NCI-H510A (cell line): Measurements from ENCODE around the gene C1S.
"Not testable (repeated sequence)": the region's sequence is repeated elsewhere in the genome, so short reads cannot be mapped to it uniquely, and the experiment has no call there.

ENCODE experiments used
- DNase-seq: peaks from one replicate; lab custom pipeline; 2025; lab: John Stamatoyannopoulos, UW

C1S gene

GRCh38 chr12:7046383-7047105, 14.0 kb upstream of the C1S start:
- DNase-seq = no peak

GRCh38 chr12:7047306-7047705, 13.2 kb upstream of the C1S start:
- no peak for DNase-seq

GRCh38 chr12:7049445-7049951, 11.0 kb upstream of the C1S start:
- DNase-seq = not testable (repeated sequence)

GRCh38 chr12:7049973-7050372, 10.5 kb upstream of the C1S start:
- DNase-seq = not testable (repeated sequence)

- DNase-seq = no peak
These were observed 5.6 kb upstream of the C1S start for GRCh38 chr12:7054925-7055324.

GRCh38 chr12:7055736-7056135, 4.8 kb upstream of the C1S start:
- DNase-seq = not testable (repeated sequence)

- DNase-seq = no peak
These were observed 2.2 kb upstream of the C1S start for GRCh38 chr12:7058163-7058845.

GRCh38 chr12:7058850-7059395, 1.6 kb upstream of the C1S start:
- DNase-seq = no peak

- DNase-seq = no peak
These were observed 738 bp upstream of the C1S start for GRCh38 chr12:7059780-7060179.

GRCh38 chr12:7061138-7061537, 620 bp downstream of the C1S start:
- no peak for DNase-seq

- DNase-seq = no peak
These were observed 1.1 kb downstream of the C1S start for GRCh38 chr12:7061596-7061995.

- no peak for DNase-seq
These were observed 4.0 kb downstream of the C1S start for GRCh38 chr12:7064516-7064915.

- DNase-seq = no peak
These were observed 4.6 kb downstream of the C1S start for GRCh38 chr12:7065073-7065623.

- DNase-seq = no peak
These were observed 6.1 kb downstream of the C1S start for GRCh38 chr12:7066596-7066995.

GRCh38 chr12:7067096-7067495, 6.6 kb downstream of the C1S start:
- DNase-seq = no peak

- DNase-seq = no peak
These were observed 7.9 kb downstream of the C1S start for GRCh38 chr12:7068240-7068993.

- no peak for DNase-seq
These were observed 8.5 kb downstream of the C1S start for GRCh38 chr12:7068994-7069346.

GRCh38 chr12:7069386-7069785, 8.9 kb downstream of the C1S start:
- no peak for DNase-seq

- no peak for DNase-seq
These were observed 11.5 kb downstream of the C1S start for GRCh38 chr12:7072035-7072434.

- no peak for DNase-seq
These were observed 12.0 kb downstream of the C1S start for GRCh38 chr12:7072554-7072953.

- DNase-seq = no peak
These were observed 13.4 kb downstream of the C1S start for GRCh38 chr12:7073946-7074345.

- DNase-seq = no peak
These were observed 15.0 kb downstream of the C1S start for GRCh38 chr12:7075518-7075917.
